Measurements from ENCODE around the gene AGAP2. TPM values are rescaled to one million over a fixed set of nuclear protein-coding genes. Genes with fewer than 3 reads are reported as not detected.

The AGAP2 gene
- total RNA-seq, 2 experiments from 2014 or later = 21.0 to 21.2 TPM

- no peaks in the 10 kb centered on the region for H3K9me3 Mint-ChIP-seq
- Histone ChIP-seq H3K4me3 (ENCODE audit: low read length) (peak overlapping the region; percentile 61), H3K36me3 (ENCODE audit: insufficient read depth, low read length) (peaks cover 18% of the 10 kb centered on the region), H3K27ac (ENCODE audit: low read depth in 1 of 2, low read length in 2 of 2) (peak overlapping the region in 1 of 2 donors; percentile 63), H3K4me1 (ENCODE audit: insufficient read depth, low read length) (peaks cover 60% of the 10 kb centered on the region), H3K27me3 (ENCODE audit: control insufficient read depth in 1 of 2, insufficient read depth in 2 of 2, low read length in 2 of 2) (no peaks in the 10 kb centered on the region), H3K9me3 (ENCODE audit: control insufficient read depth in 1 of 2, insufficient read depth in 1 of 2, low read length in 2 of 2) (no peaks in the 10 kb centered on the region)
- intact Hi-C loops (cut with DNase I, micrococcal nuclease) = loop anchor here (1.0 to 5.0 kb wide), 4 partner anchors 10 to 77 kb away; partner anchors contain the start of gene TSFM (in 1 of the 2)
- ATAC-seq (ENCODE audit: poor library complexity) = no peak
- H3K36me3 Mint-ChIP-seq (ENCODE audit: low read depth) = peaks cover 50% of the 10 kb centered on the region
- peaks cover 68% of the 10 kb centered on the region for H3K4me1 Mint-ChIP-seq (ENCODE audit: low read depth)
- CTCF ChIA-PET = interaction anchor here (1.0 to 2.5 kb wide), 12 partner anchors 8 to 172 kb away, joined by 3 to 20 read pairs (median 8); partner anchors contain the start of genes CYP27B1, EEF1AKMT3, METTL1 and TSFM
- peak in 10 of 14 experiments; percentile 29 to 78 (median 43) for DNase-seq
- POLR2A ChIA-PET = interaction anchor here (0.6 to 4.1 kb wide), 10 partner anchors 11 to 141 kb away, joined by 3 to 28 read pairs (median 8); partner anchors contain the start of genes CTDSP2, CYP27B1, EEF1AKMT3 and METTL1
- H3K27me3 Mint-ChIP-seq = no peaks in the 10 kb centered on the region
- H3K4me3 Mint-ChIP-seq = peak overlapping the region; percentile 92
- peak overlapping the region; percentile 93 for H3K27ac Mint-ChIP-seq
- no peak for TF ChIP-seq CTCF (IDR thresholded peaks at IDR 0.05)
These were observed 17.2 kb upstream of the AGAP2 start for GRCh38 chr12:57755454-57756372.

DNA sequence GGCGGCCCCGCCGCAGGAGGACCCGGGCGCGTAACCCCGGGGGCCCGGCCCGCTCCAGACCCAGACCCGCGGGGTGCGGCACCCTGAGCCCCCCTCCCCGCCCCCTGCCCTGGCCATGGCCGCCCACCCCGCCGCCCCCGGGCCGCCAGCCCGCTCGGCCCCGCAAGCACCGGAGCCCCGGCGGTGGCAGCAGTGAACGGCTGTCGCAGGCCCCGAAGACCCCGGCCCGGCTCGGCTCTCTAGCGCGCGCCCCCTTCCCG is 16.6 kb upstream of the AGAP2 start:
- peaks cover 56% of the 10 kb centered on the region for H3K36me3 Mint-ChIP-seq (ENCODE audit: low read depth)
- no peaks in the 10 kb centered on the region for H3K9me3 Mint-ChIP-seq
- ChIA-PET POLR2A (interaction anchor here (2.5 to 4.1 kb wide), 3 partner anchors 10 to 91 kb away, joined by 7 to 28 read pairs (median 26); partner anchors contain the start of genes CTDSP2 and TSPAN31), CTCF (interaction anchor here (2.4 to 2.5 kb wide), 2 partner anchors 14 to 27 kb away, joined by 12 to 20 read pairs; partner anchors contain the start of gene TSFM)
- no peak overlapping the region for H3K4me3 Mint-ChIP-seq
- peak overlapping the region; percentile 61 for H3K4me3 ChIP-seq (ENCODE audit: low read length)
- H3K27me3 Mint-ChIP-seq = no peaks in the 10 kb centered on the region
- DNase-seq (peak in 1 of 14 experiments; percentile 6), ATAC-seq (ENCODE audit: poor library complexity) (no peak)
- H3K27me3 ChIP-seq (ENCODE audit: control insufficient read depth in 1 of 2, insufficient read depth in 2 of 2, low read length in 2 of 2) = no peaks in the 10 kb centered on the region
- H3K4me1 Mint-ChIP-seq (ENCODE audit: low read depth) = peaks cover 73% of the 10 kb centered on the region
- peaks cover 63% of the 10 kb centered on the region for H3K4me1 ChIP-seq (ENCODE audit: insufficient read depth, low read length)
- TF ChIP-seq CTCF (IDR thresholded peaks at IDR 0.05) = no peak
- peaks cover 24% of the 10 kb centered on the region for H3K36me3 ChIP-seq (ENCODE audit: insufficient read depth, low read length)
- intact Hi-C loops (cut with DNase I, micrococcal nuclease) = loop anchor here in 1 of 2 experiments (5.0 kb wide), 1 partner anchor 77 kb away; no protein-coding TSS in a partner anchor
- no peaks in the 10 kb centered on the region for H3K9me3 ChIP-seq (ENCODE audit: control insufficient read depth in 1 of 2, insufficient read depth in 1 of 2, low read length in 2 of 2)
- no peak overlapping the region for H3K27ac Mint-ChIP-seq
- peak overlapping the region in 1 of 2 donors; percentile 75 for H3K27ac ChIP-seq (ENCODE audit: low read depth in 1 of 2, low read length in 2 of 2)

DNA sequence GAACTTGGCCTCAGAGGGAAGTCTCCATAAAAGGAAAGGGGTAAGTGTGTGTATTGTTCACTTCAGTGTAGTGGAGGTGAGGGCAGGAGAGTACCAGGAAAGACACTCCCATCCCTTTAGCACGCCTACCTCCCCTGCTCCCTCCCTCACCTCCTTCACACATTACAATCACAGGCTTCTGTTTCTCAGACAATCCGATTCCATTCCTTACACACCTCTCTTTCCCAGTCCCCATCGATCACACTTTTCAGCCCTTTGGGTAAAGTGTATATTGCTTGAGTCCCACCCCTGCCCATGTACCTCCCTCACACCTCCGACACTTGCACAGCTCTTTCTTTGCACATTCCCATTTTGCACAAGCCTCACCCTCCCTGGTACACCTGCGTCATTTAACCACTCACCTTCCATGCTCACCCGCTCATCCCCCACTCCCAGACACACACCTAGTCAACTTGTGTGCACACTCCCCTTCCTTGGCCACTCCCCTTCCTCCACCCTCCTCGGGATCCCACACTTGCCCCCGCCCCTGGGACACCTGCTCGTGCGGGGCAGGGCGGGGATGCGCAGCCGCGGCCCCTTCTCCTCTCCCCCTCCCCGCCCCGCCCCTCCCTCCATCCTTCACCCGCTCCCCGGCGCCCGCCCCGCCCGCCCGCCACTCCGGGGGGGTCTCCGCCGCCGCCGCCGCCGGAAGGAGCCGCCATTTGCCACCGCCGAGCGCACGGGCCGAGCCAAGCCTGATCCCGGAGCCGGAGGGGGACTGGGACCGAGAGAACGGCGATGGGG is 16.1 kb upstream of the AGAP2 start, which contains the start of gene MARCHF9:
TSS of gene MARCHF9 (plus strand) at position 693 of the 783 bp plus-strand sequence. CDS start 426 bp downstream, outside the sequence.
- Histone ChIP-seq H3K27ac (ENCODE audit: low read depth in 1 of 2, low read length in 2 of 2) (peak within 1 kb of the TSS; percentile 56 to 75), H3K4me3 (ENCODE audit: low read length) (peak within 1 kb of the TSS; percentile 61), H3K27me3 (ENCODE audit: control insufficient read depth in 1 of 2, insufficient read depth in 2 of 2, low read length in 2 of 2) (no peaks in the 10 kb centered on the region), H3K36me3 (ENCODE audit: insufficient read depth, low read length) (peaks cover 25% of the 10 kb centered on the region), H3K9me3 (ENCODE audit: control insufficient read depth in 1 of 2, insufficient read depth in 1 of 2, low read length in 2 of 2) (no peaks in the 10 kb centered on the region), H3K4me1 (ENCODE audit: insufficient read depth, low read length) (peaks cover 63% of the 10 kb centered on the region)
- no peaks in the 10 kb centered on the region for H3K27me3 Mint-ChIP-seq
- ChIA-PET POLR2A (interaction anchor here (0.6 to 4.1 kb wide), 6 partner anchors 9 to 186 kb away, joined by 3 to 28 read pairs (median 6); partner anchors contain the start of genes CTDSP2, EEF1AKMT3, METTL1 and OS9), CTCF (interaction anchor here (2.4 to 2.5 kb wide), 2 partner anchors 13 to 28 kb away, joined by 12 to 20 read pairs; partner anchors contain the start of gene TSFM)
- no peak for TF ChIP-seq CTCF (IDR thresholded peaks at IDR 0.05)
- peak within 1 kb of the TSS; percentile 93 for H3K27ac Mint-ChIP-seq
- H3K9me3 Mint-ChIP-seq = no peaks in the 10 kb centered on the region
- H3K4me1 Mint-ChIP-seq (ENCODE audit: low read depth) = peaks cover 71% of the 10 kb centered on the region
- H3K4me3 Mint-ChIP-seq = peak within 1 kb of the TSS; percentile 92
- intact Hi-C loops (cut with DNase I, micrococcal nuclease) = loop anchor here (5.0 kb wide), 4 partner anchors 78 to 277 kb away; partner anchors contain the start of genes ARHGAP9 (in 1 of the 2), CTDSP2 (in 1 of the 2), DDIT3 (in 1 of the 2) and MBD6 (in 1 of the 2)
- ATAC-seq (ENCODE audit: poor library complexity) = peak; percentile 52
- H3K36me3 Mint-ChIP-seq (ENCODE audit: low read depth) = peaks cover 52% of the 10 kb centered on the region
- DNase-seq = peak; percentile 68 to 95 (median 86)

Data from CD4-positive, alpha-beta T cell (primary cell).